RKO (cell line): ENCODE measurements around the gene CCDC15.
"Not testable (repeated sequence)": the region's sequence is repeated elsewhere in the genome, so short reads cannot be mapped to it uniquely, and the experiment has no call there.

Source experiments
- DNase-seq: peaks from one replicate; pipeline ENCODE4 v3.0.0-alpha.2; 2016; ENCODE audit warnings: low spot score

Gene CCDC15

GRCh38 chr11:125001079-125001778 is 47.2 kb downstream of the CCDC15 start:
- no peak for DNase-seq

- DNase-seq = no peak
Measured at GRCh38 chr11:125001849-125002248, 47.8 kb downstream of the CCDC15 start.

- no peak for DNase-seq
Measured at GRCh38 chr11:125005491-125005890, 51.5 kb downstream of the CCDC15 start.

- DNase-seq = no peak
Measured at GRCh38 chr11:125016413-125016812, 62.4 kb downstream of the CCDC15 start.

- DNase-seq = no peak
Measured at GRCh38 chr11:125020342-125020741, 66.3 kb downstream of the CCDC15 start.

GRCh38 chr11:125022551-125022950 is 68.5 kb downstream of the CCDC15 start:
- DNase-seq = no peak

- DNase-seq = no peak
Measured at GRCh38 chr11:125025968-125026367, 72.0 kb downstream of the CCDC15 start.

GRCh38 chr11:125029431-125029830 is 75.4 kb downstream of the CCDC15 start:
- not testable (repeated sequence) for DNase-seq

GRCh38 chr11:125036933-125037332 is 82.9 kb downstream of the CCDC15 start:
- peak; percentile 89 for DNase-seq

- no peak for DNase-seq
Measured at GRCh38 chr11:125049164-125049792, 95.3 kb downstream of the CCDC15 start.

GRCh38 chr11:125052047-125052446 is 98.0 kb downstream of the CCDC15 start:
- DNase-seq = no peak

- DNase-seq = peak; percentile 19
Measured at GRCh38 chr11:125053167-125053566, 99.2 kb downstream of the CCDC15 start.

GRCh38 chr11:125055107-125055715 is 101.2 kb downstream of the CCDC15 start:
- DNase-seq = no peak

GRCh38 chr11:125056111-125056510 is 102.1 kb downstream of the CCDC15 start:
- DNase-seq = not testable (repeated sequence)

- DNase-seq = no peak
Measured at GRCh38 chr11:125056931-125057692, 103.1 kb downstream of the CCDC15 start.

GRCh38 chr11:125057693-125058016 is 103.7 kb downstream of the CCDC15 start:
- no peak for DNase-seq

- DNase-seq = no peak
Measured at GRCh38 chr11:125061281-125061680, 107.3 kb downstream of the CCDC15 start.

- DNase-seq = no peak
Measured at GRCh38 chr11:125062218-125062930, 108.4 kb downstream of the CCDC15 start.

GRCh38 chr11:125062931-125063428 is 109.0 kb downstream of the CCDC15 start, which contains the start of gene SLC37A2:
Gene SLC37A2 (plus strand): TSS chr11:125063305. CDS start chr11:125063368, 63 bp downstream.
- peak; percentile 78 for DNase-seq

- DNase-seq = no peak
Measured at GRCh38 chr11:125063429-125064043, 109.5 kb downstream of the CCDC15 start.

GRCh38 chr11:125064070-125064469 is 110.1 kb downstream of the CCDC15 start:
- DNase-seq = no peak
